22Rv1 (cell line): ENCODE results near the gene CPLX1.

Experiments used
- CTCF ChIP-seq: fragments of 450-650 bp; IDR thresholded peaks from 2 replicates; pipeline ENCODE4 v1.5.1; 2017; ENCODE audit warnings: mild to moderate bottlenecking
- ZFX ChIP-seq: fragments of 450-650 bp; IDR thresholded peaks from 2 replicates; pipeline ENCODE4 v1.6.1; 2017; ENCODE audit warnings: antibody characterized with exemption, borderline replicate concordance

DNA sequence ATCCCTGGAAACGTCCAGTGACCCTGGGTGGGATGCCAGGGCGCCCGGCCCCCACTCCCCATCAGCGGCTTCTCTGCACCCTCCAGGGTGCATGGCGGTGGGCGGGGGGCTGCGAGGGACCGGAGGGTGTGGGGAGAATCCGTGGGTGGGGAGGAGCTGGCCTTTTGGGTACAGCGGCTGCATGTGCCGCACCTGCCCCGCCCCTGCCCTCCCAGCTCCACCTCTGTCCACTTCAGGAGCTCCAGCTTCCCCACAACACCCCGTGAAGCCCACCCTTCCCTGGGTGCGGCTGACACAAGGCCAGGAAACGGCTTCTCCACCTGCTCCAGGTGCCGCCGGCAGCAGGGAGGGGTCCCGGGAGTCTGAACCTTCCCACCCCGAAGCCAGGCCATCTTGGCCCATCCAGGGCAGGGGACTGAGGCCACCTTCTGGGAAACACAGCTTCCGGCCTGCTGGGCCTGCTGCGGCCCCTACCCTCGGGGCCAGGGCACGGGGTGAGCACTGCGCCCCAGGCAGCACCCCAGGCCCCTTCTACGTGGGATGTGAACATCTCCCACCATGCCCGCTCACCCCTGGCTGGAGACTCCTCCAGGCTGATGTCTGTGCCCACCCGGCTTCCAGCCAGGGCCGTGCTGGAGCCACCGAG is 34.6 kb downstream of the CPLX1 start:
- no peak for TF ChIP-seq CTCF
- no peak for TF ChIP-seq ZFX
